Fibroblast of lung (primary cell): ENCODE results near the gene PI4KB.

ENCODE experiments used
- EZH2 ChIP-seq: IDR thresholded peaks from 2 replicates; pipeline ENCODE4 v1.5.1; 2012; ENCODE audit warnings: low read length, control low read depth, mild to moderate bottlenecking; ENCODE audit errors: missing control alignments
- TF ChIP-seq, protein P1 (sequence below), 2 donors: IDR thresholded peaks in 1 of 2; conservative IDR thresholded peaks in 1 of 2; 1 replicate in 1 of 2; 2 replicates in 1 of 2; pipeline ENCODE4 v1.5.1; 2011 to 2012; ENCODE audit warnings: low read length in 2 of 2, control low read depth in 1 of 2, inconsistent platforms in 1 of 2, low read depth in 1 of 2, mild to moderate bottlenecking in 1 of 2

DNA sequence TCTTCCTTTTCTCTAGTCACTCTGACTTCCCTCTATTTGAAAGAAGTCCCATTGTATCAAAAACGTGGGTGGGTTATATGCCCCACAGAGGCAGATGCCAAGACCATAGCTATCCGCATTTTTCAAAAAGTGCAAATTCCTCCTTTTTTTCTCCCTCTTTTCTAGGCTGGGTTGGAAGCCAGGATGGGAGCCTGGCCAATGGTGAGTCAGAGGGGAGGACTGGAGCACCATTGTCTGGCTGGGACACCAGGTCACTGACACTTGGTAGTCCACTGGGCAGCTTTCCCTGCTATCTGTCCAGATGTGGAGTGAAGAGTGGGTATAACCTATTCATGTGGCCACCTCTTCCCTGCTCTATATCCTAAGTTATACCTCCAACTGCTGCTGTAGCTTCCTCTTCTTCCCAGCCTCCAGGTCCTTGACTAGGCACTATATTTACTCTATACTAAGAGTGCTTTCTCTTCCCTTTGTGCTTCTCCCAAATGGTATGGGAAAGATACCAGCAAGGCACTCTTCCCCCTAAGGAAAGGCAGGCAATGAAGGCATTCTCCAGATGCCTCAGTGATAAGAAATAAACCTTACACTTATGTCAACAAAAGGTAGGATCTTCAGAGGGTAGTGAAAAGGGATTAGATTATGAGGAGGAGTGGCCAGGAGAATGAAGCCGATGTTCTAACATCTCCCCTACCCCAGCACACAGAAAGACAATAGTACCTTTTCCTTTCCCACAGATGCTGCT lies 12.9 kb downstream of the PI4KB start:
- TF ChIP-seq, protein P1, sequence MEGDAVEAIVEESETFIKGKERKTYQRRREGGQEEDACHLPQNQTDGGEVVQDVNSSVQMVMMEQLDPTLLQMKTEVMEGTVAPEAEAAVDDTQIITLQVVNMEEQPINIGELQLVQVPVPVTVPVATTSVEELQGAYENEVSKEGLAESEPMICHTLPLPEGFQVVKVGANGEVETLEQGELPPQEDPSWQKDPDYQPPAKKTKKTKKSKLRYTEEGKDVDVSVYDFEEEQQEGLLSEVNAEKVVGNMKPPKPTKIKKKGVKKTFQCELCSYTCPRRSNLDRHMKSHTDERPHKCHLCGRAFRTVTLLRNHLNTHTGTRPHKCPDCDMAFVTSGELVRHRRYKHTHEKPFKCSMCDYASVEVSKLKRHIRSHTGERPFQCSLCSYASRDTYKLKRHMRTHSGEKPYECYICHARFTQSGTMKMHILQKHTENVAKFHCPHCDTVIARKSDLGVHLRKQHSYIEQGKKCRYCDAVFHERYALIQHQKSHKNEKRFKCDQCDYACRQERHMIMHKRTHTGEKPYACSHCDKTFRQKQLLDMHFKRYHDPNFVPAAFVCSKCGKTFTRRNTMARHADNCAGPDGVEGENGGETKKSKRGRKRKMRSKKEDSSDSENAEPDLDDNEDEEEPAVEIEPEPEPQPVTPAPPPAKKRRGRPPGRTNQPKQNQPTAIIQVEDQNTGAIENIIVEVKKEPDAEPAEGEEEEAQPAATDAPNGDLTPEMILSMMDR (conservative IDR thresholded peaks at IDR 0.05 in 1 of 2, IDR thresholded peaks at IDR 0.05 in 1 of 2; ENCODE audit: low read depth in 1 of 2, low read length in 2 of 2), result no peak
- no peak for TF ChIP-seq EZH2
